GM12875 (cell line): ENCODE data around the gene OPN4.

Experiments
- H3K4me3 ChIP-seq: one replicate; pipeline ENCODE4 v1.5.1; 2011; ENCODE audit warnings: low read depth, low read length, control low read depth
- TF ChIP-seq, protein P1 (sequence below): IDR thresholded peaks from 2 replicates; pipeline ENCODE4 v1.5.1; 2011; ENCODE audit warnings: low read depth, mild to moderate bottlenecking, control low read depth, inconsistent platforms, low read length, moderate library complexity, borderline replicate concordance; ENCODE audit not compliant: insufficient read depth

Gene OPN4

GRCh38 chr10:86653379-86653778 lies 968 bp upstream of the OPN4 start:
- H3K4me3 ChIP-seq, result no peak overlapping the region
- TF ChIP-seq, protein P1, sequence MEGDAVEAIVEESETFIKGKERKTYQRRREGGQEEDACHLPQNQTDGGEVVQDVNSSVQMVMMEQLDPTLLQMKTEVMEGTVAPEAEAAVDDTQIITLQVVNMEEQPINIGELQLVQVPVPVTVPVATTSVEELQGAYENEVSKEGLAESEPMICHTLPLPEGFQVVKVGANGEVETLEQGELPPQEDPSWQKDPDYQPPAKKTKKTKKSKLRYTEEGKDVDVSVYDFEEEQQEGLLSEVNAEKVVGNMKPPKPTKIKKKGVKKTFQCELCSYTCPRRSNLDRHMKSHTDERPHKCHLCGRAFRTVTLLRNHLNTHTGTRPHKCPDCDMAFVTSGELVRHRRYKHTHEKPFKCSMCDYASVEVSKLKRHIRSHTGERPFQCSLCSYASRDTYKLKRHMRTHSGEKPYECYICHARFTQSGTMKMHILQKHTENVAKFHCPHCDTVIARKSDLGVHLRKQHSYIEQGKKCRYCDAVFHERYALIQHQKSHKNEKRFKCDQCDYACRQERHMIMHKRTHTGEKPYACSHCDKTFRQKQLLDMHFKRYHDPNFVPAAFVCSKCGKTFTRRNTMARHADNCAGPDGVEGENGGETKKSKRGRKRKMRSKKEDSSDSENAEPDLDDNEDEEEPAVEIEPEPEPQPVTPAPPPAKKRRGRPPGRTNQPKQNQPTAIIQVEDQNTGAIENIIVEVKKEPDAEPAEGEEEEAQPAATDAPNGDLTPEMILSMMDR, result no peak

- TF ChIP-seq, protein P1, result no peak
- no peak overlapping the region for H3K4me3 ChIP-seq
These were observed 360 bp upstream of the OPN4 start for GRCh38 chr10:86653987-86654386.

- no peak overlapping the region for H3K4me3 ChIP-seq
- TF ChIP-seq, protein P1, result no peak
These were observed 810 bp downstream of the OPN4 start for GRCh38 chr10:86655173-86655540.

GRCh38 chr10:86655596-86655995 lies 1.2 kb downstream of the OPN4 start:
- TF ChIP-seq, protein P1, result no peak
- H3K4me3 ChIP-seq, result no peak overlapping the region

DNA sequence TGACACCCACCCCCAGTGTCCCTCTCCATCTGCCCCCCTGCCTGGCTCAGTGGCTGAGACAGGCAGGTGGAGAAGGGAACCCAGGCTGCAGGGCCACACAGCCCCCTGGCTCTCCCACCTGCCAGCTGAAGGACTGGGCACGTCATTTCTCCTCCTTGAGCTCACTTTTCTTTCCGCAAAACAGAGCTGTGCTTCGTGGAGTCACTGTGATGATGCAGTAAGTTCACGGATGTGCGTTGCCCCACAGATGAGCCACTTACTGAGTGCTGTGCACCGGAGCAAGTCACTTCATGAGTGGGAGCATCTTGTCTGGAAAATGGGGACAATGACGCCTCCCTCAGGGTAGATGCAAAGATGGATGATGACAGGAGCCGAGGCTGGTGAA lies 2.7 kb downstream of the OPN4 start:
- no peak overlapping the region for H3K4me3 ChIP-seq
- TF ChIP-seq, protein P1, result no peak

- TF ChIP-seq, protein P1, result no peak
- no peak overlapping the region for H3K4me3 ChIP-seq
These were observed 3.2 kb downstream of the OPN4 start for GRCh38 chr10:86657396-86658011.

GRCh38 chr10:86658261-86658741 lies 4.0 kb downstream of the OPN4 start:
- H3K4me3 ChIP-seq, result no peak overlapping the region
- TF ChIP-seq, protein P1, result no peak
